NCI-H2171 treated with DMSO at 0.1 percent for 48 hours (cell line): ENCODE results near the gene GDF9.
"Not testable (repeated sequence)": the region's sequence is repeated elsewhere in the genome, so short reads cannot be mapped to it uniquely, and the experiment has no call there.

ENCODE experiments used
- DNase-seq: peaks from one replicate; lab custom pipeline; 2025; lab: John Stamatoyannopoulos, UW

Gene GDF9

GRCh38 chr5:132872788-132873118 lies 6.5 kb upstream of the GDF9 start:
- no peak for DNase-seq

- no peak for DNase-seq
These were observed 5.4 kb upstream of the GDF9 start for GRCh38 chr5:132871459-132872284.

GRCh38 chr5:132870801-132871200 lies 4.5 kb upstream of the GDF9 start:
- peak; percentile 4 for DNase-seq

- no peak for DNase-seq
These were observed 2.5 kb upstream of the GDF9 start for GRCh38 chr5:132868754-132869153.

DNA sequence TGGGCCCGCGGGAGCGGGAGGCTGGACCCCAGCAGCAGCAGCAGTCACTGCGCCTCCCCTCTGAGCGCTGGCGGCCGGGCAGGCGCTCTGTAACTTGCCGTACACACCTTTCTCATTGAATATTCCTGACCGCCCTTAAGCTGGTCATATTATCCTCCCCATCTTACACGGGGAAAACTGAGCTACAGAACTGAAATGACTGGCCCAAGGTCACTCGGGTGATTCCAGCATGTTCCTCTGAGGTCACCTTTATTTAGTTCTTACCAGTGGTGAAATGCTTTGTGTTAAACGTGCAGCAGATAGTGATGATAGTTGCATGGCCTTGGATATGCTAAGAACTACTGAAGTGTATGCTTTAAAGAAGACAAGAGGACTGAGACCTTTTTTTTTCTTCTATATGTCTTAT lies 780 bp upstream of the GDF9 start:
- no peak for DNase-seq

DNA sequence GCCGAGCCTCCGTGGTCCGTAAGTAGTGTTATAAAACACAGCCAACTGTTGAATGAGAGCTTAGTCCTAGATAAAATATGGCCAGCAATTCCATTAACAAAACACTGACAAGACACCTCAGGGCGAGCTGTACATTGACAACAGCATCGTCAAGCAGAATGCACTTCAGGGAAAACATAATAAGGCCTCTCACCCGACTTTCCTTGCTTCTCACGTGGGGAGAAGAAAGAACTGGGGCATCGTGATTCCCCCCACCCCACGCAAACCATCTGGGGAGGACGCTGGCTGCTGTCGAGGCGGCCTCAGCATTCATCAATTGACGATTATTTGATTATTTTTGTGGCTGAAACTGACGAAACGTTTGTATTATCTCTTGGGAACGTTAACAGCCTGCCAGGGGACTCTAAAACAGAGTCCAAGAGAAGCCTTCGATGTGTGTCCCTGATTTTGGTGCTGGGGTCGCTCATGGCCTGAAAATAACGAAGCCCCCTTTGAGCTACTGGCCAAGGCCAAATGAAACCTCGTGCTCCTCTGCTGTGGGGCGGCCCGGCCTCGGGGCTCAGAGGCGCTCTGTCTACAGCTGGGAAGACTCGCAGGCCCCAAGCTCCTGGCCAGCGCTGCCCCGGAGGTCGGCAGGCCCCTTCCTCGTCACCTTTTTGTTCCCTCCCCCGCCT lies 464 bp downstream of the GDF9 start:
- DNase-seq = no peak

DNA sequence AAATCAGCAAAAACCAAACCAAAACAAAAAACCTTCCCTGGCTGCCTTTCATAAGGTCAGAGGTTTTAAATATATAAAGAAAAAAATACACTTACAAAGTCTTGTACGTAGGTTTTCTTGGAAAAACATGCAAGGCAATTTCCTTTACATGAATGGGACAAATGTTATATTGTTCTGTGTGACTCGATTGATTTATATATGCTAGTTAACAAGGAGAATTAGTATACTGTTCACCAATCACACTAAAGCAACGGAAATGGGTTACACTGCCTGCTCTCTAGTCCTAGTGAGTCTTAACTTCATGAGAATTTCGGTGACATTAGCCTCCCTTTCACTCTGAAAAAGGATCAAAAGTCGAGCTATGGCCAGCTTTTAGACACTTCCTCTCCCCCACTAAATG lies 5.5 kb downstream of the GDF9 start:
- DNase-seq = no peak

GRCh38 chr5:132859889-132860437 lies 6.3 kb downstream of the GDF9 start:
- DNase-seq = no peak

DNA sequence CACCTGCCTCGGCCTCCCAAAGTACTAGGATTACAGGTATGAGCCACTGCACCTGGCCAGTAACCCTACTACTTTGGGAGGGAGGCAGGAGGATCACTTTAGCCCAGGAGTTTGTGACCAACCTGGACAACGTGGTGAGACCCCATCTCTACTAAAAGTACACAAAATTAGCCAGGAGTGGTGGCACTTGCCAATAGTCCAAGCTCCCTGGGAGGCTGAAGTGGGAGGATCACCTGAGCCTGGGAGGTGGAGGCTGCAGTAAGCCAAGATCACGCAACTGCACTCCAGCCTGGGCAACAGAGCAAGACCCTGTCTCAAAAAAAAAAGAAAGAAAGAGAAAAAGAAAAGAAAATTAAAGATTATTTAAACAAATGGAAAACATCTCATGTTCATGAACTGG lies 10.3 kb downstream of the GDF9 start:
- no peak for DNase-seq

- DNase-seq = not testable (repeated sequence)
These were observed 11.3 kb downstream of the GDF9 start for GRCh38 chr5:132854992-132855391.

GRCh38 chr5:132854301-132854700 lies 12.0 kb downstream of the GDF9 start:
- DNase-seq = no peak

- DNase-seq = no peak
These were observed 12.5 kb downstream of the GDF9 start for GRCh38 chr5:132853790-132854189.

- no peak for DNase-seq
These were observed 12.9 kb downstream of the GDF9 start for GRCh38 chr5:132853323-132853722.

GRCh38 chr5:132850066-132850465 lies 16.2 kb downstream of the GDF9 start:
- no peak for DNase-seq

DNA sequence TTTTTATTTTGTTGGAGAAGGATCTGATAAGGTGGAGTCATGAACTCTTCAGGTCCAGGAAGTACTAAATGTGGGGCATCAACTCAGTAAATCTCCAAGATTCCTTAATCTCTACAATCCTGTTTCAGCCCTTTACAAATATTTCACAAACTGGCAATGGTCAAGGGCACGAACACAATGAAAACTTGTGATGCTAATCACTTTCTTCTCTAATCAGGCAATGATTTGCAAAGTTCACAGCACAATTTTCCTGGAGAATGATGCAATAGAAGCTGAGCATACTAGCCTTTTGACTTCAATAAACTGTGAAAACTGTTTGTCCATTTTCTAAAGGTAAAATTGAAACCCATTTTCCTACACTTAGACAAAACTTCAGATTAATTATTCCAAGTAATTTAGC lies 16.9 kb downstream of the GDF9 start:
- no peak for DNase-seq

DNA sequence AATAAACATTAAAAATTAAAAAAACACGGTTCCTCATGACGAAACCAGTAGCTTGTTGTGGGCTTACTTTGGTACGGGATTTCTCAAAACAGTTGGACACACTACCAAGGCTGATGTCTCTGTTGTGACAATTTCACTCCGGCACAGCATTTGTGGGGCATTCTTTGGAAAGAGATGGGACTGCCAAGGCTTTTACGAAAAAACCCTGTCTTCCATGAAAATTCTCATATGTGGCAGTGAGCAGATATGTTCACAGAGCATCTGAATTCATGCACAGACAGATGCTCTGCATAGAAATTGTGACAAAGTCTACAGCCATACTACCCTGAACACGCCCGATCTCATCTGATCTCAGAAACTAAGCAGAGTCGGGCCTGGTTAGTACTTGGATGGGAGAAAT lies 18.0 kb downstream of the GDF9 start:
- DNase-seq = no peak

DNA sequence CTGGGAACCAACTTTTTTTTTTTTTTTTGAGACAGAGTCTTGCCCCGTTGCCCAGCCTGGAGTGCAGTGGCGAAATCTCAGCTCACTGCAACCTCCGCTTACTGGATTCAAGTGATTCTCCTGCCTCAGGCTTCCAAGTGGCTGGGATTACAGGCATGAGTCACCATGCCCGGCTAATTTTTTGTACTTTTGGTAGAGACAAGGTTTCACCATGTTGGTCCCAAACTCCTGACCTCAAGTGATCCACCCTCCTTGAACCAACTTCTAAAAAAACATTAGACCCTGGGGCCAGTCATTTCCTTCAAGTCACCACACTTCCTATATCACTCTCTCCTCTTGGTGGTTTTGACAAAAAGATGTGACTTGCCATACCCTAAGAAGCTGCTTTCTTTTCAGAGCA lies 25.0 kb downstream of the GDF9 start:
- no peak for DNase-seq

DNA sequence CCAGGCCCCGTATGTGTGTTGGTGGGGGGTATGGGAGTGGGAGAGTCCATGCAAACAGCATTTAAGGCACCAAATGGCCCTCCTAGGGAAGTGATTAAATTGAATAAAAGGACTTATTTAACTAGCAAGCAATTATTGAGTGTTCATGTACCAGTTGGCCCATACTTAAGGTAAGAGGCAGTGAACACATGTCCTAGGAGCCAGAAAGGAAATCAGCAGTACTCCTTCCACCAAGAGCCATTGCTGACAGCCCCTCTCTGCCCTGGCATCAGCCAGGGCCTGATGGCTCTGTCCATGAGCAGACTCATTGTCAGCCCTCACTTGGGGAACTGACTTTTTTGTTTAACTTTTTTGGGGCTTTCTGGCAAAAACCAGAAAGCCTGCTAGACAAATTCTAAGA lies 25.4 kb downstream of the GDF9 start:
- no peak for DNase-seq

DNA sequence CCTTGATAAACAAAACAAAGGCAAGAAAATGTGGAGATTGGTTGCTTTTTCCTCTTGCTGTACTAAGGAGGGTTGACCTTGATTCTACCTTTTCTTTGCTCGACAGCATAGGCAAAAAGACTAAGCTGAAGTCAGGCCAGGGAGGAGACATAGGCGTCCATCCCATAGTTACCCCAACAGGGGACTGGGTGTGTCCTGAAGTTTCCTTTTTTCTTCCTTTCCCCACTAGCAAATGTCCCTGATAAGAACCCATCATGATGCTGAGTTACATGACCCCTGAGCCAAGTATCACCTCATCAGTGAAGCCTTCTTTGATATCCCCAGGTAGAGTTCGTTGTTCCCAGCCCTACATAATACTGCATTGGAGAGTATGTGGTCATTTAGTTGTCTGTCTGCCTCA lies 26.0 kb downstream of the GDF9 start:
- DNase-seq = no peak

DNA sequence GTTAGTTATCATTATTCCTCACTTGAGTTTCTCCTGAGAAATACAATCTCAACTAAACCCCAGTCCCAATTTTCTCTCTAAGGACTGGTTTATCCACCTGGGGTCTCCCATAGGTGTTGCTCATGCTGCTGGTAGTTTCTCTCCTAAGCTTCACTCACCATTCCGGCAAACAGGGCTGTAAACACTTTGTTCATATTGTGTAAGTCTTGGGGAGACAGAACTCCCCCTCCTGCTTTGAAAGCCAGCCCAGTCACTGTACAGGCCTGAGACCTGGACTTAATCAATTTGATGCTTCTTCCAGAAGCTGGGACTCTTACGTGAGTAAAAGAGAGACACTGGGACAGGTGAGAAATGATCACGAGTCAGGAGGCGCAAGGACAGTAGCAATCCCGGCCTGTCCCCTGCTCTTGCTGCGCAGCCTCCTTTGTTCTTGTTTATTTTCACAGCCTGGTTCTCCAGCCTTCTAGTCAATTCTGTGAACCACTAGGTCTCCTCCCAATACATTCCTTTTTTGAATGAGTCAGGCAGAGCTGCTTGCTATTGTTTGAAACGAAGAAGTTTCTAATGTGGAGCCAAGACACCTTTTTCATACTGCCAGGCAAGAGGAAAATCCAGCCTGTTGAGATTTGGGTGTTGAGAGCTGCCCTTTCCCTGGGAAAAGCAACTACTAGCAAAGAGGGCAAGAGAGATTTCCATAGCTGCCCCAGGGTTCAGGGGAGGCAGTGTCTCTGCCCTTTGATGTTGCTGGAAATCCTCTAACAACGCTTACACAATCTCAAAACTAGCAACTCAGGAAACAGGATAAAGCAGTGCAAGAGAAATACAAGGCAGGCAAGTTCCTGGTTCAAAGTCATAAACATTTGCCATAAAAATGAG lies 26.6 kb downstream of the GDF9 start:
- DNase-seq = no peak

DNA sequence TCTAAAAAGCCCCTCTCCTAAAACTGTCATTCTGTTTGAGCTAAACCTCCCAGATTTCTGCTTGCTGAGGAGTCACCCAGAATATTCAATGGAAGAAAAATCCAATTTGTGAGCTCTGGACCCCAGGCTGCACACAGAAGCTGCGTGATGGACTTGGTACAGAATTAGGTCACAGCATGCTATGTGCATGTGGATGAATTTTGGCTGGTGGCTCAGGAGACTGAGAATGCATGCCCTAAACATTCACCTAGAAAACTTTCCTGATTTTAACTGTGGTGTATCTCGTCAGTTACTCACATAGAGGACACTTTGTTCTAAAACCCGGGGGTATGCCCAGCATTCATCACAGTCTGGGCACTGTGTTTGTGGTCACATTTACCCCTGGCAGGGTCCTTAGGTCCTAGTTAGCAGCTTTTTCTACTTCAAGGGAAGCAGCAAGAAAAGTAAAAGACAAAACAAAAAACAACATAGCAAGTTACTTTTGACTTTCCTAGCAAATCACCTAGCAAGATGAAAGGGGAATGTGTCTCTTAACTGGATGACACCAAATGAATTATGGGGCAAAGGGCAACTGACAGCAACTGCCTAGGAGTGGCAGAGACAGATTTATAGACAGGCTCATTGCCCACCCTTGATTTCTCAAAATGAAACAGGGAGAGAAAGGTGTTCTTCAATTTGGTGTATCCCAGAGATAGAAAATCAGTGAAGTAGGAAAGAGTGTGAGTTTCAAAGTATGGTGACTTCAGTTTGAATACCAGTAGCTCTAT lies 27.6 kb downstream of the GDF9 start:
- no peak for DNase-seq

DNA sequence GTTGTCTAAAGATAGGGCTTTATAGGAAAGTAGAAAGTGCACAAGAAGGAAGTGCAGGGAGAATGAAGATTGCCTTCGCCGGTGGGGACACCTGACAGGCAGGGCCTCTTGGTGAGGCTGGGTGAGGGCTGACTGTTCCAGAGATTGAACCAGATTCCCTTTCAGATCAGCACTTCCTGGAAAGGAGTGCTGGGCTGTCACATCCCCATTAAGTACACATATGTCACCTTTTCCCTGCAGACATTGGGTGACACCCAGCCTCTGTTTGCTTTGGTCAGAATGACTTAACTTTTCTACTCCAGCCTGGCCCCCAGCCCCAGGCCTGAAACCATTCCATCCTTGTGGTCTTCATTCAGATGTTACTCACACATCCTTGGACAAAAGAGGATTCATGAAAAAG lies 28.4 kb downstream of the GDF9 start:
- DNase-seq = no peak
